COLO668 (cell line): ENCODE results near the gene PPP1R14D.

Experiments
- DNase-seq: peaks from one replicate; lab custom pipeline; 2025; ENCODE audit not compliant: unreplicated experiment; lab: John Stamatoyannopoulos, UW

PPP1R14D gene

GRCh38 chr15:40787991-40788390 lies 40.5 kb downstream of the PPP1R14D start:
- DNase-seq = peak; percentile 70

GRCh38 chr15:40787344-40787841 lies 41.1 kb downstream of the PPP1R14D start:
- DNase-seq = peak; percentile 91

- DNase-seq = no peak
Observed at GRCh38 chr15:40785814-40786213, 42.7 kb downstream of the PPP1R14D start.

GRCh38 chr15:40785164-40785563 lies 43.3 kb downstream of the PPP1R14D start:
- no peak for DNase-seq

GRCh38 chr15:40782609-40783227 lies 45.8 kb downstream of the PPP1R14D start:
- peak; percentile 91 for DNase-seq

- no peak for DNase-seq
Observed at GRCh38 chr15:40776537-40777141, 51.9 kb downstream of the PPP1R14D start.

DNA sequence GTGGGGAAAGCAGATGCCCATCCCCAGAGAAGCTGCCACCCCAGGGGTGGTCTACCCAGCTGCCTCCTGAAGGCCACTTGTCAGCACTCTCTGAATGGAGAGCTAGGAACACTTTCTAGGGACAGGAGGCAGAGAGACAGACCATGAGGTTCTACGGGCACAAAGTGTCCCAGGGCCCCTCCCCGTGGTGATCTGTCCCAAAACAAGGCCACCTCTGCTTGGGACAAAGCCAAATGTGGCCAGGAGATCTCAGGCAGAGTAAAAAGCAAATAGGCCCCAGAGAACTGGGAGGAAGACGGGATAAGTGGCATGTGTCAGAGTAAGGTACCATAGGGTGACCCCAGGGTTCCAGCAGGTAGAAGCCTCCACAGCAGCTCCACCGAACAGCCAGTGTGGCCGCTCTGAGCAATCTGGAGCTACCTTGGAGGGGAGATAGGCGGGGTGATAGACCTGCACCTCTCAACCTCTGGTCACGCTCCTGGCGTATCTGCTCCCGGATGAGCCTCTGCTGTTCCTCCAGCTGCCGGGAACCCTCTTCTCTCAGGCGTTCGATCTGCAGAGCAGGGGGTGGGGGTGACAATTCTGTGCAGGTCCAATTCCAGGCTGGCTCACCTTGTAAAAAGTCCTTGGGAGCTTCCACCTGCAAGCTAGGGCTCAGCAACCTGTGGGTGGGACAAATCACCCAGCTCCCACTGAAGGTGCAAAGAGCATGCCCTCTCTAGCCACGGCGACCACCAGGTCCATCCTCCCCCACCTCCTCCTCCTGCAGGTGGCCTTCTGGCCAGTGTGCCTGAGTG lies 52.6 kb downstream of the PPP1R14D start:
- DNase-seq = no peak

DNA sequence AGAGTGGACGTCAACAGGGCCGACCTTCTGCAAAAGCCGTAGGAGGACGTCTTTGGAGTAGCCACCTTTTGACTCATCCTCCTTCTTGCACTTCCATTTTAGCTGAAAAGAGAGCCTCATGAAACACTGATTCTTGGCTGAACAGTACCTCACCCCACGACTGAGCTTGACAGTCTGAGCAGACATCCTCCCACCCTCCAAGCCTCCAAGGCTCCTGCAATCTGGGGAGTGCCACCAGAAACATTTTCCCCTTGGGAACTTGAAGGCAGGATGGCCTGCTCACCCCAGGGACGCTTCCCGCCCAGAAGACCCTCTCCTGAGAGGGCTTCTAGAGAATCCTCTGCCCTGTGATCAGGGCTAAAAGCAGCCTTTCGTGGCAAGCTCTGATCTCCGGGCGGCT lies 53.5 kb downstream of the PPP1R14D start:
- no peak for DNase-seq

- no peak for DNase-seq
Observed at GRCh38 chr15:40773902-40774301, 54.6 kb downstream of the PPP1R14D start.

GRCh38 chr15:40773496-40773895 lies 55.0 kb downstream of the PPP1R14D start:
- no peak for DNase-seq

- no peak for DNase-seq
Observed at GRCh38 chr15:40772014-40772413, 56.5 kb downstream of the PPP1R14D start.

DNA sequence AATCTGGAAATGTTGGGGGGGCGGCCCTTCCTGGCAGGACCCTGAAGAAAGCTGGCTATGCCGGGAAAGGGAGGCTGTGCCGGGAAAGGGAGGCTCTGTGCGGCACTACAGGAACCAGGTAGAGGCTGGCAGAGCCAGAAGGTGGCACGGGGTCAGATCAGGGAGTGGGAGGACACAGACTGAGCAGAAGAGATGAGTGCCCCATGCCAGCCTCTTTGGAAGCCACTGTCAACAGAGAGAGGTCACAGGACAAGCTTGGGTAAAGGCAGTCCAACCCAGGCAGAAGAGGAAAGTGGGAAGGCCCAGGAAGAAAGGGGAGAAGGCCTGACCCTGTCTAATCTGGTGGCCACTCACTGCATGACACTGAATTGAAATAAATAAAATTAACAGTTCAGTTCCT lies 57.3 kb downstream of the PPP1R14D start:
- DNase-seq = no peak

DNA sequence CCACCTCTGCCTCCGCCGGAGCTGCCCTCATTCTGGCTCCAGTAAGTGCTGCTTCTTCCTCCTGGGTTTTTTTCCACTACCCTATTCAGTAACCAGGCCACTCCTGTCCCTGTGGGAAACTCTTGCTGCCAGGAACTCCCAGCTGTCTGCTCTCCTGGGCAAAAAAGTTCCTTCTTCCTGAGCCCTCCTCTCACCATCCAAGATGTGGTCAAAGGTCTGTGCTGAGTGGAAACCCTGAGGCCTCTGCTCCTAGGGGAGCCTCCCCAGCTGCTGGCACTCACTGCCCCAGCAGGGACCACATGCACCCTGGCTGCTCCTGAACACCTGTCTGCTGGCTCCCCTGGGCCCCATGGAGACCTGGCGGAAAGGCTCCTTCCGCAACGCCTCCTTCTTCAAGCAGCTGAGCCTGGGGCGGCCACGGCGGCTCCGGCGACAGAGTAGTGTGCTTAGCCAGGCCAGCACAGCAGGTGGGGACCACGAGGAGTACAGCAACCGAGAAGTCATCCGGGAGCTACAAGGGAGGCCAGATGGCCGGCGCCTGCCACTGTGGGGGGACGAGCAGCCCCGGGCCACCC lies 58.3 kb downstream of the PPP1R14D start:
- peak; percentile 68 for DNase-seq

DNA sequence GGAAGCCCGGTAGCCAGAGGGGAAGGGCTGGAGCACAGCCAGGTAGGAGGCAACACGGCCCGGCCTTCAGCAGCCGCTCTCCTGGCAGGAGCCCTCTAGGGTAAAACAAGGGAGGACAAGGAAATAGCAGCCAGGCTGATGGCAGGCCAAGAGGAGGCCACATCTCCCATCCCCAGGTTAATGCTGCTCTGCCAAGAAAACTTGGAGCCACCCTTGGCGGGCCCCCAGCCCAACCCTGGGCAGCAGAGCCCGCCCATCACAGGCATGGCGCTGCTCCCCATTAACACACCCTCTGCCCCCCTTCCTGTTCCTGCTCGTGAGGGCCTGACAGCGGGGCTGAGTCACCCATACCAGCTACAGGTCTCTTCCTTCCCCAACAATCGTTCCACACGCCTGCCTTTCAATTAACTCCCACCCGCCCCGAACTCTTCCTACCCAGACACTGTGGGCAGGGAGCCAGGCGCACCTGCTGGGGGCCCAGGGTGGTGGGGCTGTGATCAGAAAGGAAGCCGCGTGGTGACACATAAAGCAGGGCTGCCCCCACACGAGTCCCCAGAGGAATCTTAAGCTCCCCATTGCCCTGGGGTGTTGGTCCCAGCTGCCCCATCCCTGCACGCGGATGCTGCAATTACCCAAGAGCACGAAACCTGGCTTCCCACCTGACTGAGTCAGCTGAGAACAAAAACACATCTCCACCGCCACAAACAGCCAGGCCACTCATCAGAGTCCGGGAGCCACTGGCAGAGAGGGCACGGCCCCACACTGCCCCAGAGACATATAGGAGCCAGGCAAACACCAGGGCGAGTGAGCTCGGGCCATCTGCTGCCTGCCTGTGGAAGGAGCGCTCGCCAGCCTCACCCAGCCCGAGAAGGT lies 59.0 kb downstream of the PPP1R14D start, which contains the start of gene C15orf62:
TSS of gene C15orf62 (plus strand) at position 707 of the 873 bp plus-strand sequence. CDS start 516 bp downstream, outside the sequence.
- DNase-seq = peak; percentile 86

GRCh38 chr15:40768521-40769273 lies 59.8 kb downstream of the PPP1R14D start:
- DNase-seq = no peak

DNA sequence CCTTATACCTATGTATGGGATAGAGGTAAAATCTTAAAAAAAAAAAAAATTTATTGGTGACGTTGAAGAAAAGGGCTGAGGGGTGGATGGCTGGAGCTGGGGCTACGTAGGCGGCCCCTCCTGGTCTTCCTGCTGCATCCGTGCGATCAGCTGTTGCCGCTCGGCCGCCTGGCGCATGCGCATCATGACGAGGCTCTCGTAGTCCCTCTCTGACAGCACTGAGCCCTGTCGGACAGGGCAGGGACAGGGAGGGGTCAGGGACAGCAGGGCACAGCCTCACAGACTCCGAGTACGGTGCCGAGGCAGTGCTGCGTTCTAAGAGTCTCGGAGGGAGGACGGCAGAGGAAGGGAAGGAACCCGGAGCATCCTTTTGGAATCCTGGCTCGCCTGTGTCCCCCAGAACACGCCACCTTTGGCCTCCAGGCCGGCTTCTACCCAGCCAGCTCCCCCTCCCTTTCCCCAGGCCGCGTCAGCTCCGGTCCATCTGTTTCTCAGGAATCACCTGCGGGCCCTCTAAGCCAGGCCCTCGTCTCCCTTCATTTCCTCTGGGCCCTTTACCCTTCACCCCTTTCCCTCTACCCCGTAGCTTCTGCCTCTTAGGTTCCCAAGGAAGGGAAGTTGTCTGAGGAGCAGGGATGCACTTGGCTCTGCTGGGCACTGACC lies 60.5 kb downstream of the PPP1R14D start:
- DNase-seq = no peak

DNA sequence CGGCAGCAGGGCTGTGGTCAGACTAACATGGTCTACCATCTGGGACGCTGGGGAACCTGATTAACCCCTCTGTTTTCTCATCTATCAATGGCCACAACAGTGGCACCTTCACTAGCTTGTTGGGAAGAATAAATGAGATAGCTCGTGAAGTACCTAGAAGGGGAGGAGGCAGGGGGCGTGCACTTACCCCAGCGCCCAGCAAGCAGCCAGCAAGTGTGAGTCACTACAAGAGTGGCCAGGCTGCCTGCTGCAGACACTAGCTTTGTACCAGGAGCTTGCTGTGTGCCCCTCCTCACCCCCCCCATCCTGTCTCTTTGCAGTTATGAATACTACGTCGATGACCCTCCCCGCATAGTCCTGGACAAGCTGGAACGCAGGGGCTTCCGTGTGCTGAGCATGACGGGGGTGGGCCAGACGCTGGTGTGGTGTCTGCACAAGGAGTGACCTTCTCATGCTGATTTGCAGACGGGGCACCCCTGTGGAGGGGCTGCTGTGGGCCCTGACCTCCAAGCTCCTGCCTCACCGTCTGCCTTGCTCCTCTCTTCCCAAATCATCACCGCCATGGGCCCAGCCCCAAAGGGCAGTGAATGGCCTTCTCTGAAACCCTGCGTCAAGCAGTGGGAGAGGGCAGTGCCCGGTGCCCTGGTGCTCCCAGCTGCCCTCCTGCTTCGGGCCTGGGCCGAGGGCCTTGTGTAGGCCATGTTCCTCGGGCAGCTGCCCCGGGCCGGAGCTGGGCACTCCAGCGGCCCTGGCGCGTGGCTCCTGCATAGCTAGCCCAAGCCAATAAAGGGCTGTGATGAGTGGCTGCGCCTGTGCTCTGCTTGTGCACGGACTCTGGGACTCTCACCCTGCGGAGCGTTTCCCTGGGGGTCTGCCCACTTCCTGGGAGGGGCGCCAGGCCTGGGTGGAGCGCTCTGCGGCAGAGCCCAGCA lies 61.3 kb downstream of the PPP1R14D start:
- no peak for DNase-seq

- DNase-seq = no peak
Observed at GRCh38 chr15:40766194-40766815, 62.2 kb downstream of the PPP1R14D start.
